Natural killer cell (primary cell): ENCODE measurements around the gene PKN3. TPM values are rescaled to one million over a fixed set of nuclear protein-coding genes. Genes with fewer than 3 reads are reported as not detected.
A peak's percentile ranks its signal among the peaks of the same experiment; 100 is the strongest.

Experiments
- ATAC-seq, 3 donors: fragments of 150-1000 bp in 2 of 3; fragments of 200-7000 bp in 1 of 3; cut with Tn5 transposase; 1 replicate in 1 of 3; 2 replicates in 2 of 3; pipeline ENCODE4 v1.10.0; 2021; ENCODE audit warnings: mild to moderate bottlenecking in 2 of 3, moderate library complexity in 2 of 3
- DNase-seq, 2 donors: peaks; one replicate each; pipeline versions ENCODE4 v3.0.0 to v3.0.0-alpha.2; 2013 to 2021; ENCODE audit warnings: mixed read lengths in 1 of 2
- H3K27ac ChIP-seq: one replicate; pipeline ENCODE4 v1.5.1; 2013; ENCODE audit warnings: mild to moderate bottlenecking, low read length
- H3K27me3 ChIP-seq: one replicate; pipeline ENCODE4 v1.6.1; 2013; ENCODE audit warnings: low read length; ENCODE audit not compliant: control insufficient read depth, insufficient read depth
- H3K36me3 ChIP-seq: one replicate; pipeline ENCODE4 v1.6.1; 2013; ENCODE audit warnings: low read length; ENCODE audit not compliant: control insufficient read depth, insufficient read depth
- H3K4me1 ChIP-seq: one replicate; pipeline ENCODE4 v1.6.1; 2013; ENCODE audit warnings: low read length; ENCODE audit not compliant: control insufficient read depth, insufficient read depth
- H3K4me3 ChIP-seq: one replicate; pipeline ENCODE4 v1.5.1; 2013; ENCODE audit warnings: low read length
- H3K9me3 ChIP-seq: one replicate; pipeline ENCODE4 v1.6.1; 2013; ENCODE audit warnings: low read length; ENCODE audit not compliant: control insufficient read depth, insufficient read depth
- H3K27ac Mint-ChIP-seq, 2 donors: one replicate each; pipeline ENCODE4 v1.8.0; 2022; ENCODE audit warnings: mild to moderate bottlenecking in 2 of 2, mixed read lengths in 2 of 2, moderate library complexity in 1 of 2
- H3K27me3 Mint-ChIP-seq, 2 donors: one replicate each; pipeline ENCODE4 v1.8.0; 2022; ENCODE audit warnings: low read depth in 2 of 2, mixed read lengths in 2 of 2
- H3K36me3 Mint-ChIP-seq: one replicate; pipeline ENCODE4 v1.8.0; 2022; ENCODE audit warnings: mixed read lengths
- H3K4me1 Mint-ChIP-seq, 2 donors: one replicate each; pipeline ENCODE4 v1.8.0; 2022; ENCODE audit warnings: mixed read lengths in 2 of 2
- H3K4me3 Mint-ChIP-seq: one replicate; pipeline ENCODE4 v1.8.0; 2022; ENCODE audit warnings: mild to moderate bottlenecking, moderate library complexity, mixed read lengths
- H3K9me3 Mint-ChIP-seq, 2 donors: one replicate each; pipeline ENCODE4 v1.8.0; 2022; ENCODE audit warnings: mixed read lengths in 2 of 2
- WGBS: methylation state at CpG from one replicate; pipeline ENCODE4 v1.1.7; 2013; ENCODE audit warnings: missing lambda C conversion rate; ENCODE audit not compliant: insufficient coverage; 5-methylcytosine and 5-hydroxymethylcytosine counted together
- intact Hi-C: fragments of 100-400 bp; cut with micrococcal nuclease; formaldehyde crosslinking; loops from one replicate; pipeline ENCODE4 v1.14.2; 2022
- total RNA-seq, 4 donors: library from RNA; stranded (reverse); fragments of 120-200 nt in 1 of 4; gene quantifications; one replicate each; pipeline versions ENCODE4 v1.2.3 to v1.2.4, GENCODE V29; 2013 to 2022
- TF ChIP-seq, protein P1 (sequence below): fragments of 200-600 bp; IDR thresholded peaks from one replicate; pipeline ENCODE4 v1.8.0; 2022; ENCODE audit warnings: antibody characterized with exemption

The PKN3 gene
- total RNA-seq, 3 donors from 2014 or later (not counting 1 experiment from before 2014, with no cell fraction given), result 3.6 to 4.5 (median 3.9) TPM

DNA sequence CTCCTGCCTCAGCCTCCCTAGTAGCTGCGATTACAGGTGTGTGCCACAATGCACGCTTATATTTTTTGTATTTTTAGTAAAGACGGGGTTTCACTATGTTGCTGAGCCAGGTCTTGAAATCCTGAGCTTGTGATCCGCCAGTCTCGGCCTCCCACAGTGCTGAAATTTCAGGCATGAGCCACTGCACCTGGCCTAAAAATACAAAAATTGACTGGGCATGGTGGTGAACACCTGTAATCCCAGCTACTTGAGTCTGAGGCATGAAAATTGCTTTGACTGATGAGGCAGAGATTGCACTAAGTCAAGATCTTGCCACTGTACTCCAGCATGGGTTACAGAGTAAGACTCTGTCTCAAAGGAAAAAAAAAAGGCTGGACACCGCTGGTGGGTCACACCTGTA is 32.5 kb upstream of the PKN3 start:
- ATAC-seq, result no peak
- Histone ChIP-seq H3K36me3 (no peaks in the 10 kb centered on the region), H3K9me3 (no peaks in the 10 kb centered on the region), H3K27ac (no peak overlapping the region), H3K4me1 (no peaks in the 10 kb centered on the region), H3K4me3 (no peak overlapping the region), H3K27me3 (no peaks in the 10 kb centered on the region)
- H3K36me3 Mint-ChIP-seq, result no peaks in the 10 kb centered on the region
- DNase-seq, result no peak
- no peaks in the 10 kb centered on the region for H3K4me1 Mint-ChIP-seq
- 95% methylated on average over 6 of the region's 6 CpGs for WGBS
- TF ChIP-seq, protein P1, sequence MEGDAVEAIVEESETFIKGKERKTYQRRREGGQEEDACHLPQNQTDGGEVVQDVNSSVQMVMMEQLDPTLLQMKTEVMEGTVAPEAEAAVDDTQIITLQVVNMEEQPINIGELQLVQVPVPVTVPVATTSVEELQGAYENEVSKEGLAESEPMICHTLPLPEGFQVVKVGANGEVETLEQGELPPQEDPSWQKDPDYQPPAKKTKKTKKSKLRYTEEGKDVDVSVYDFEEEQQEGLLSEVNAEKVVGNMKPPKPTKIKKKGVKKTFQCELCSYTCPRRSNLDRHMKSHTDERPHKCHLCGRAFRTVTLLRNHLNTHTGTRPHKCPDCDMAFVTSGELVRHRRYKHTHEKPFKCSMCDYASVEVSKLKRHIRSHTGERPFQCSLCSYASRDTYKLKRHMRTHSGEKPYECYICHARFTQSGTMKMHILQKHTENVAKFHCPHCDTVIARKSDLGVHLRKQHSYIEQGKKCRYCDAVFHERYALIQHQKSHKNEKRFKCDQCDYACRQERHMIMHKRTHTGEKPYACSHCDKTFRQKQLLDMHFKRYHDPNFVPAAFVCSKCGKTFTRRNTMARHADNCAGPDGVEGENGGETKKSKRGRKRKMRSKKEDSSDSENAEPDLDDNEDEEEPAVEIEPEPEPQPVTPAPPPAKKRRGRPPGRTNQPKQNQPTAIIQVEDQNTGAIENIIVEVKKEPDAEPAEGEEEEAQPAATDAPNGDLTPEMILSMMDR, result no peak
- no peaks in the 10 kb centered on the region for H3K9me3 Mint-ChIP-seq
- intact Hi-C loops, result no loop called here
- no peak overlapping the region for H3K4me3 Mint-ChIP-seq
- no peaks in the 10 kb centered on the region for H3K27me3 Mint-ChIP-seq
- H3K27ac Mint-ChIP-seq, result no peak overlapping the region

DNA sequence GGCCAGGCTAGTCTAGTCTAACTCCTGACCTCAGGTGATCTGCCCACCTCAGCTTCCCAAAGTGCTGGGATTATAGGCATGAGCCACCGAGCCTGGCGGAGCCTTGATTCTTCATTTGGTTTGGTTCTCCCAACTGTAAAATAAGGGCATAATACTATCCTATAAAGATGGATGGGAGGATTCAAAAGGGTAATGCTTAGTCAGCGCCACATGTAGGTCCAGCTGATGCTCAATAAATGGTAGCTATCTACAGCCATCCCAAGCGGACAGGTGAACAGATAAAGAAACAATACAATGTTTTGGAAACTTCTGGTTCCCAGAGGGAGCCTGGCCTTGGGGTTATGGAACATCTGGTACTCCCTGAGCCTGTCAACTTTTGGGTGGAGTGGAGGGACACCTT is 26.9 kb upstream of the PKN3 start:
- Mint-ChIP-seq H3K36me3 (no peaks in the 10 kb centered on the region), H3K27ac (no peak overlapping the region), H3K4me1 (no peaks in the 10 kb centered on the region), H3K9me3 (no peaks in the 10 kb centered on the region), H3K4me3 (no peak overlapping the region), H3K27me3 (no peaks in the 10 kb centered on the region)
- H3K4me3 ChIP-seq, result no peak overlapping the region
- DNase-seq (no peak), ATAC-seq (no peak)
- 100% methylated on average over 4 of the region's 4 CpGs for WGBS
- H3K27ac ChIP-seq, result no peak overlapping the region
- TF ChIP-seq, protein P1, result no peak
- no peaks in the 10 kb centered on the region for H3K36me3 ChIP-seq
- intact Hi-C loops, result no loop called here
- H3K9me3 ChIP-seq, result no peaks in the 10 kb centered on the region
- no peaks in the 10 kb centered on the region for H3K4me1 ChIP-seq
- H3K27me3 ChIP-seq, result no peaks in the 10 kb centered on the region

DNA sequence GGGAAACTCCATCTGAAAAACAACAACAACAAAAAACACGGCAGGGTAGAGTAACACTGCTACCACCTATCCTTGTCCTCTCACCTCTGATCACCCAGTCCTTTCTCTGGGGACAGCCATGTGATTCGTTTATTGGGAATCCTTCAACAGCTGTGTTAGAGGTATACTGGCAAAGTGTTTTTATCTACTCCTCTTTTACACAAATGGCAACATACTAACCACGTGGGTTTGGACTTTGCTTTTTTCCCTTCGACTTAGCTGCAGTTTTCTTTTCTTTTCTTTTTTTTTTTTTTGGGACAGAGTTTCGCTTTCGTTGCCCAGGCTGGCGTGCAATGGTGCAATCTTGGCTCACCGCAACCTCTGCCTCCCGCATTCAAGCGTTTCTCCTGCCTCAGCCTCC is 24.5 kb upstream of the PKN3 start:
- intact Hi-C loops, result no loop called here
- Mint-ChIP-seq H3K27me3 (no peaks in the 10 kb centered on the region), H3K4me1 (no peaks in the 10 kb centered on the region), H3K4me3 (no peak overlapping the region), H3K27ac (no peak overlapping the region), H3K9me3 (no peaks in the 10 kb centered on the region), H3K36me3 (no peaks in the 10 kb centered on the region)
- Histone ChIP-seq H3K9me3 (no peaks in the 10 kb centered on the region), H3K4me1 (peaks cover 6% of the 10 kb centered on the region), H3K36me3 (no peaks in the 10 kb centered on the region), H3K27ac (no peak overlapping the region), H3K27me3 (no peaks in the 10 kb centered on the region), H3K4me3 (no peak overlapping the region)
- 95% methylated on average over 9 of the region's 10 CpGs for whole genome bisulfite sequencing
- ATAC-seq (no peak), DNase-seq (no peak)
- TF ChIP-seq, protein P1, result no peak

- peak; percentile 53 to 63 for DNase-seq
- Histone ChIP-seq H3K4me3 (peak overlapping the region; percentile 80), H3K4me1 (peaks cover 62% of the 10 kb centered on the region), H3K27ac (peak overlapping the region; percentile 92), H3K9me3 (no peaks in the 10 kb centered on the region), H3K36me3 (no peaks in the 10 kb centered on the region), H3K27me3 (no peaks in the 10 kb centered on the region)
- peak; percentile 48 to 66 (median 64) for ATAC-seq
- Mint-ChIP-seq H3K4me3 (peak overlapping the region; percentile 94), H3K36me3 (no peaks in the 10 kb centered on the region), H3K4me1 (peaks cover 42 to 51% of the 10 kb centered on the region in 2 donors), H3K27me3 (no peaks in the 10 kb centered on the region), H3K27ac (peak overlapping the region; percentile 96 to 99), H3K9me3 (no peaks in the 10 kb centered on the region)
- intact Hi-C loops, result no loop called here
- 2% methylated on average over 17 of the region's 21 CpGs for WGBS
- TF ChIP-seq, protein P1, result no peak
Observed at GRCh38 chr9:128683340-128684064, 18.8 kb upstream of the PKN3 start.
